ENCODE results near the gene DNAJB14. TPM values are rescaled to one million over a fixed set of nuclear protein-coding genes. Genes with fewer than 3 reads are reported as not detected.

The DNAJB14 gene
- total RNA-seq, 1 experiment from 2014 or later = 52.5 TPM

- no peaks in the 10 kb centered on the region for H3K79me2 ChIP-seq (ENCODE audit: insufficient read depth, low read length)
- H3K4me2 ChIP-seq (ENCODE audit: low read length) = no peak overlapping the region
- intact Hi-C loops (cut with micrococcal nuclease) = no loop called here
- no peaks in the 10 kb centered on the region for H3K36me3 ChIP-seq (ENCODE audit: control insufficient read depth in 1 of 2, insufficient read depth in 2 of 2, low read length in 2 of 2)
- peaks cover 3 to 13% of the 10 kb centered on the region in 2 experiments; a peak in 2 of 4 replicates for H3K4me1 ChIP-seq (ENCODE audit: control insufficient read depth in 1 of 2, insufficient read depth in 2 of 2, low read length in 2 of 2)
- DNase-seq (ENCODE audit: low read depth, low spot score) (no peak), ATAC-seq (no peak)
- no peak overlapping the region for H2AFZ ChIP-seq (ENCODE audit: low read depth, low read length, poor library complexity, severe bottlenecking)
- ChIA-PET POLR2A (interaction anchor here (2.1 to 5.0 kb wide), 2 partner anchors 11 to 13 kb away, joined by 5 to 25 read pairs; partner anchors contain the start of gene H2AZ1), RAD21 (ENCODE audit: low non-redundant PET in 1 of 2, low total read pairs in 2 of 2, uncharacterized antibody in 2 of 2, unreplicated experiment in 2 of 2) (interaction anchor here in 1 of 2 experiments (0.7 kb wide), 1 partner anchor 34 kb away, joined by 3 read pairs; no protein-coding TSS in a partner anchor), CTCF (no interaction called here)
- H3K9ac ChIP-seq (ENCODE audit: low read length) = no peak overlapping the region
- no peak overlapping the region for H3K4me3 ChIP-seq (replicated peaks in 1 of 2; ENCODE audit: low read depth in 1 of 2, low read length in 2 of 2)
- no peaks in the 10 kb centered on the region for H4K20me1 ChIP-seq (ENCODE audit: insufficient read depth)
- H3K27ac ChIP-seq (ENCODE audit: low read depth, low read length) = no peak overlapping the region
- BruUV-seq (replicated peaks) = no TSS peak
- H3K27me3 ChIP-seq (ENCODE audit: insufficient read depth, low read length) = no peaks in the 10 kb centered on the region
- H3K9me3 ChIP-seq (ENCODE audit: control insufficient read depth in 1 of 2, insufficient read depth in 1 of 2, low read depth in 1 of 2, low read length in 2 of 2) = no peaks in the 10 kb centered on the region
- TF ChIP-seq ZFX (IDR thresholded peaks at IDR 0.05) = no peak
- no peaks in the 10 kb centered on the region for H3K9me2 ChIP-seq (ENCODE audit: insufficient read depth)
Measured at GRCh38 chr4:99961711-99962110, 15.3 kb upstream of the DNAJB14 start.

GRCh38 chr4:99960648-99961047 lies 14.2 kb upstream of the DNAJB14 start:
- RAD21 ChIA-PET (ENCODE audit: low non-redundant PET in 1 of 2, low total read pairs in 2 of 2, uncharacterized antibody in 2 of 2, unreplicated experiment in 2 of 2) = no interaction called here
- CTCF ChIA-PET = no interaction called here
- peak overlapping the region; percentile 8 for H2AFZ ChIP-seq (ENCODE audit: low read depth, low read length, poor library complexity, severe bottlenecking)
- intact Hi-C loops (cut with micrococcal nuclease) = no loop called here
- H3K9me2 ChIP-seq (ENCODE audit: insufficient read depth) = no peaks in the 10 kb centered on the region
- POLR2A ChIA-PET = interaction anchor here (2.1 to 5.0 kb wide), 2 partner anchors 10 to 12 kb away, joined by 5 to 25 read pairs; partner anchors contain the start of gene H2AZ1
- H3K27ac ChIP-seq (ENCODE audit: low read depth, low read length) = peak overlapping the region; percentile 32; the same call in 1 of the 2 replicates
- H3K9me3 ChIP-seq (ENCODE audit: control insufficient read depth in 1 of 2, insufficient read depth in 1 of 2, low read depth in 1 of 2, low read length in 2 of 2) = no peaks in the 10 kb centered on the region
- no peaks in the 10 kb centered on the region for H3K79me2 ChIP-seq (ENCODE audit: insufficient read depth, low read length)
- H3K4me3 ChIP-seq (replicated peaks in 1 of 2; ENCODE audit: low read depth in 1 of 2, low read length in 2 of 2) = no peak overlapping the region
- ATAC-seq (no peak), DNase-seq (ENCODE audit: low read depth, low spot score) (no peak)
- H3K27me3 ChIP-seq (ENCODE audit: insufficient read depth, low read length) = no peaks in the 10 kb centered on the region
- H4K20me1 ChIP-seq (ENCODE audit: insufficient read depth) = no peaks in the 10 kb centered on the region
- no peak overlapping the region for H3K9ac ChIP-seq (ENCODE audit: low read length)
- no peaks in the 10 kb centered on the region for H3K36me3 ChIP-seq (ENCODE audit: control insufficient read depth in 1 of 2, insufficient read depth in 2 of 2, low read length in 2 of 2)
- H3K4me1 ChIP-seq (ENCODE audit: control insufficient read depth in 1 of 2, insufficient read depth in 2 of 2, low read length in 2 of 2) = peaks cover 3 to 13% of the 10 kb centered on the region in 2 experiments; a peak in 2 of 4 replicates
- no TSS peak for BruUV-seq (replicated peaks)
- H3K4me2 ChIP-seq (ENCODE audit: low read length) = peak overlapping the region; percentile 24
- TF ChIP-seq ZFX (IDR thresholded peaks at IDR 0.05) (no peak), EGR1 (IDR thresholded peaks at IDR 0.05; ENCODE audit: low read depth) (no peak), ELF1 (IDR thresholded peaks at IDR 0.05; ENCODE audit: borderline replicate concordance, low read depth) (no peak), POLR2AphosphoS5 (IDR thresholded peaks at IDR 0.05; ENCODE audit: low read depth, low read length) (no peak), JUND (IDR thresholded peaks at IDR 0.05) (no peak), FOSL1 (IDR thresholded peaks at IDR 0.05; ENCODE audit: low read depth) (no peak), CTCF (IDR thresholded peaks at IDR 0.05 in 2 of 3, conservative IDR thresholded peaks at IDR 0.05 in 1 of 3; ENCODE audit: borderline replicate concordance in 1 of 3, insufficient read depth in 1 of 3, low read depth in 2 of 3, low read length in 2 of 3) (no peak), SRF (IDR thresholded peaks at IDR 0.05; ENCODE audit: low read depth) (no peak), RAD21 (IDR thresholded peaks at IDR 0.05; ENCODE audit: low read depth) (no peak), TCF7L2 (IDR thresholded peaks at IDR 0.05; ENCODE audit: borderline replicate concordance, extremely low read depth, insufficient read depth, insufficient read length) (no peak)
- TF ChIP-seq, protein P1, sequence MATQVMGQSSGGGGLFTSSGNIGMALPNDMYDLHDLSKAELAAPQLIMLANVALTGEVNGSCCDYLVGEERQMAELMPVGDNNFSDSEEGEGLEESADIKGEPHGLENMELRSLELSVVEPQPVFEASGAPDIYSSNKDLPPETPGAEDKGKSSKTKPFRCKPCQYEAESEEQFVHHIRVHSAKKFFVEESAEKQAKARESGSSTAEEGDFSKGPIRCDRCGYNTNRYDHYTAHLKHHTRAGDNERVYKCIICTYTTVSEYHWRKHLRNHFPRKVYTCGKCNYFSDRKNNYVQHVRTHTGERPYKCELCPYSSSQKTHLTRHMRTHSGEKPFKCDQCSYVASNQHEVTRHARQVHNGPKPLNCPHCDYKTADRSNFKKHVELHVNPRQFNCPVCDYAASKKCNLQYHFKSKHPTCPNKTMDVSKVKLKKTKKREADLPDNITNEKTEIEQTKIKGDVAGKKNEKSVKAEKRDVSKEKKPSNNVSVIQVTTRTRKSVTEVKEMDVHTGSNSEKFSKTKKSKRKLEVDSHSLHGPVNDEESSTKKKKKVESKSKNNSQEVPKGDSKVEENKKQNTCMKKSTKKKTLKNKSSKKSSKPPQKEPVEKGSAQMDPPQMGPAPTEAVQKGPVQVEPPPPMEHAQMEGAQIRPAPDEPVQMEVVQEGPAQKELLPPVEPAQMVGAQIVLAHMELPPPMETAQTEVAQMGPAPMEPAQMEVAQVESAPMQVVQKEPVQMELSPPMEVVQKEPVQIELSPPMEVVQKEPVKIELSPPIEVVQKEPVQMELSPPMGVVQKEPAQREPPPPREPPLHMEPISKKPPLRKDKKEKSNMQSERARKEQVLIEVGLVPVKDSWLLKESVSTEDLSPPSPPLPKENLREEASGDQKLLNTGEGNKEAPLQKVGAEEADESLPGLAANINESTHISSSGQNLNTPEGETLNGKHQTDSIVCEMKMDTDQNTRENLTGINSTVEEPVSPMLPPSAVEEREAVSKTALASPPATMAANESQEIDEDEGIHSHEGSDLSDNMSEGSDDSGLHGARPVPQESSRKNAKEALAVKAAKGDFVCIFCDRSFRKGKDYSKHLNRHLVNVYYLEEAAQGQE (IDR thresholded peaks at IDR 0.05; ENCODE audit: low read depth) = no peak
- TF ChIP-seq, protein P2, sequence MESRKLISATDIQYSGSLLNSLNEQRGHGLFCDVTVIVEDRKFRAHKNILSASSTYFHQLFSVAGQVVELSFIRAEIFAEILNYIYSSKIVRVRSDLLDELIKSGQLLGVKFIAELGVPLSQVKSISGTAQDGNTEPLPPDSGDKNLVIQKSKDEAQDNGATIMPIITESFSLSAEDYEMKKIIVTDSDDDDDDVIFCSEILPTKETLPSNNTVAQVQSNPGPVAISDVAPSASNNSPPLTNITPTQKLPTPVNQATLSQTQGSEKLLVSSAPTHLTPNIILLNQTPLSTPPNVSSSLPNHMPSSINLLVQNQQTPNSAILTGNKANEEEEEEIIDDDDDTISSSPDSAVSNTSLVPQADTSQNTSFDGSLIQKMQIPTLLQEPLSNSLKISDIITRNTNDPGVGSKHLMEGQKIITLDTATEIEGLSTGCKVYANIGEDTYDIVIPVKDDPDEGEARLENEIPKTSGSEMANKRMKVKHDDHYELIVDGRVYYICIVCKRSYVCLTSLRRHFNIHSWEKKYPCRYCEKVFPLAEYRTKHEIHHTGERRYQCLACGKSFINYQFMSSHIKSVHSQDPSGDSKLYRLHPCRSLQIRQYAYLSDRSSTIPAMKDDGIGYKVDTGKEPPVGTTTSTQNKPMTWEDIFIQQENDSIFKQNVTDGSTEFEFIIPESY (IDR thresholded peaks at IDR 0.05; ENCODE audit: extremely low read depth, insufficient replicate concordance, low read length) = no peak

All from HCT116 (cell line).